Kidney (tissue), 14 donors: ENCODE results near the gene ADARB2. TPM values are rescaled to one million over a fixed set of nuclear protein-coding genes. Genes with fewer than 3 reads are reported as not detected.

ENCODE experiments used
- DNase-seq, 5 donors: peaks; one replicate each; pipeline ENCODE4 v3.0.0-alpha.2; 2013 to 2020
- FAIRE-seq: peaks from 2 replicates; lab custom pipeline; 2012; peaks lifted over from hg19 to GRCh38; lab: Jason Lieb, UNC
- H3K27ac ChIP-seq, 2 donors: one replicate each; pipeline ENCODE4 v1.7.0; 2013; ENCODE audit warnings: low read depth in 2 of 2, low read length in 2 of 2, inconsistent platforms in 1 of 2
- H3K27me3 ChIP-seq: one replicate; pipeline ENCODE4 v1.7.1; 2013; ENCODE audit warnings: low read length, inconsistent platforms; ENCODE audit not compliant: control insufficient read depth, insufficient read depth
- H3K36me3 ChIP-seq, 3 donors: one replicate each; pipeline versions ENCODE4 v1.7.0 to v1.7.1; 2013; ENCODE audit warnings: low read length in 3 of 3, control low read depth in 1 of 3, inconsistent platforms in 1 of 3; ENCODE audit not compliant: insufficient read depth in 3 of 3, control insufficient read depth in 2 of 3
- H3K4me1 ChIP-seq, 3 donors: one replicate each; pipeline versions ENCODE4 v1.7.0 to v1.7.1; 2013; ENCODE audit warnings: low read length in 3 of 3, inconsistent platforms in 1 of 3, low read depth in 1 of 3; ENCODE audit not compliant: control insufficient read depth in 2 of 3, insufficient read depth in 2 of 3
- H3K4me3 ChIP-seq, 3 donors: one replicate each; pipeline versions ENCODE4 v1.7.0 to v1.8.1; 2013; ENCODE audit warnings: low read length in 3 of 3, control low read depth in 1 of 3, inconsistent platforms in 1 of 3
- H3K9ac ChIP-seq, 3 donors: one replicate each; pipeline versions ENCODE4 v1.7.0 to v1.7.1; 2013; ENCODE audit warnings: low read length in 3 of 3, control low read depth in 1 of 3, inconsistent platforms in 1 of 3
- H3K9me3 ChIP-seq, 3 donors: one replicate each; pipeline versions ENCODE4 v1.7.0 to v1.7.1; 2013; ENCODE audit warnings: low read length in 3 of 3, control low read depth in 1 of 3, inconsistent platforms in 1 of 3; ENCODE audit not compliant: control insufficient read depth in 2 of 3, insufficient read depth in 1 of 3
- intact Hi-C: fragments of 100-400 bp; cut with DNase I; formaldehyde crosslinking; loops from one replicate; pipeline ENCODE4 v1.11.1; 2022
- polyA plus RNA-seq: library from polyadenylated mRNA; stranded (reverse); fragments of 350-450 nt; fragmentation: Illumina TruSeq; extraction: RNeasy Lipid Tissue Mini Kit (QIAGEN cat#74804); gene quantifications from one replicate; pipeline ENCODE4 v1.2.3, GENCODE V29; 2014; ENCODE audit warnings: low read depth, low replicate concordance; ENCODE audit not compliant: insufficient read depth
- total RNA-seq: library from RNA; stranded (reverse); fragmentation: NEBNext Ultra II Directional; extraction: Animal tissue kit (Norgen Biotek cat#: 25700); gene quantifications from one replicate; pipeline ENCODE4 v1.2.1, GENCODE V29; 2021
- TF ChIP-seq, protein P1 (sequence below): IDR thresholded peaks from 3 replicates; pipeline ENCODE4 v1.5.1; 2012; ENCODE audit warnings: mild to moderate bottlenecking, moderate library complexity, borderline replicate concordance; ENCODE audit not compliant: insufficient read depth; ENCODE audit errors: extremely low read depth
- donor health status: control.
- donor health status: control.
- donor health status: control.
- donor health status: control.
- donor health status: control.
- donor health status: DM: yes; HTN: yes; CAD: no.
- donor health status: Normal renal cell carcinoma (clear cell type).

Gene ADARB2
- total and polyA plus RNA-seq, 2 donors from 2014 or later, result 1.0 to 1.3 TPM

DNA sequence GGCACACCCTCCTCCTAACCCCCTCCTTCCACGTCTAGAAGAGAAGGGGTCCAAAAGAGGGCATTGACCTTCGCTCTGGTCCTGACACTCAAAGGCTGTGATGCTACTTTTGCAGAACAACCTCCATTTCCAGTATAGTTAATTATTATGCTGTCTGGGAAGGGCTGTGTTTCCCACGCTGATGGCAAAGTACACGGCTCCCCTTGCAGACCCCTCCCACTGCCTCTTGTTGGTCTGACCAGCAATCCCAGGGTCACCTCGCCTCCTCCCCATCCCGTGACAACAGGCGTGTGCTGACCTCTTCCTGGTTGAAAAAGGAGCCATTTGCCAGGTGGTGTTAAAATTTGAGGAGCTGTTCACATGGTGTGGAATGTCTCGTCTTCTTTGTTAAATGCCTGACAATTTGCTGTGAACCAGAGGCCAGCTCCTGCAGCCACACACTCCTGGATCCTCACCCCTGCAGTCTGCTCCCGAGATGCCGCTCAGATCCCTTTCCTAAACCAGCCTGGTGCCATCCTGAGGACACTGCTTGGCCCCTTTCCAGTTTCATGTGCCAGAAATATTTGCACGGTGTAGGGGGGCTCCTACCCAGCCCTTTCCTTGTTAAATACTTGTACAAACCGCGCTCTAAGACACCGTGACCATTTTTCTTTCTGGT lies 359.5 kb downstream of the ADARB2 start:
- H3K27me3 ChIP-seq, result peaks cover 2% of the 10 kb centered on the region
- H3K36me3 ChIP-seq, result no peaks in the 10 kb centered on the region
- no peak overlapping the region for H3K9ac ChIP-seq
- H3K4me1 ChIP-seq, result no peaks in the 10 kb centered on the region
- H3K4me3 ChIP-seq, result no peak overlapping the region
- DNase-seq, result peak in 4 of 5 donors; percentile 39 to 59 (median 49)
- H3K9me3 ChIP-seq, result no peaks in the 10 kb centered on the region
- intact Hi-C loops, result no loop called here
- no peak for FAIRE-seq
- H3K27ac ChIP-seq, result no peak overlapping the region
- TF ChIP-seq, protein P1, sequence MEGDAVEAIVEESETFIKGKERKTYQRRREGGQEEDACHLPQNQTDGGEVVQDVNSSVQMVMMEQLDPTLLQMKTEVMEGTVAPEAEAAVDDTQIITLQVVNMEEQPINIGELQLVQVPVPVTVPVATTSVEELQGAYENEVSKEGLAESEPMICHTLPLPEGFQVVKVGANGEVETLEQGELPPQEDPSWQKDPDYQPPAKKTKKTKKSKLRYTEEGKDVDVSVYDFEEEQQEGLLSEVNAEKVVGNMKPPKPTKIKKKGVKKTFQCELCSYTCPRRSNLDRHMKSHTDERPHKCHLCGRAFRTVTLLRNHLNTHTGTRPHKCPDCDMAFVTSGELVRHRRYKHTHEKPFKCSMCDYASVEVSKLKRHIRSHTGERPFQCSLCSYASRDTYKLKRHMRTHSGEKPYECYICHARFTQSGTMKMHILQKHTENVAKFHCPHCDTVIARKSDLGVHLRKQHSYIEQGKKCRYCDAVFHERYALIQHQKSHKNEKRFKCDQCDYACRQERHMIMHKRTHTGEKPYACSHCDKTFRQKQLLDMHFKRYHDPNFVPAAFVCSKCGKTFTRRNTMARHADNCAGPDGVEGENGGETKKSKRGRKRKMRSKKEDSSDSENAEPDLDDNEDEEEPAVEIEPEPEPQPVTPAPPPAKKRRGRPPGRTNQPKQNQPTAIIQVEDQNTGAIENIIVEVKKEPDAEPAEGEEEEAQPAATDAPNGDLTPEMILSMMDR, result no peak

DNA sequence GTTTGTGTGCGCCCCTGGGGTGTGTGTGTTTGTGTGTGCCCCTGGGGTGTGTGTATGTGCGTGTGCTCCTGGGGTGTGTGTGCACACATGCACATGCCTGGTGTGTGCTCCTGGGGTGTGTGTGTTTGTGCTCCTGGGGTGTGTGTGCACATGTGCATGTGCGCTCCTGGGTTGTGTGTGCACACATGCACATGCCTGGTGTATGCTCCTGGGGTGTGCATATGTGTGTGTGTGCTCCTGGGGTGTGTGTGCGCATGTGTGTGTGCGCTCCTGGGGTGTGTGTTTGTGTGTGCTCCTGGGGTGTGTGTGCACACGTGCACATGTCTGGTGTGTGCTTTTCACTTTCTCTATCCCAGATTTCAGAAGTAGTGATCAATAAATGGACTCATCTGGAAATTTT lies 360.1 kb downstream of the ADARB2 start:
- H3K27ac ChIP-seq, result no peak overlapping the region
- no peak overlapping the region for H3K4me3 ChIP-seq
- intact Hi-C loops, result no loop called here
- DNase-seq (peak in 1 of 5 donors; percentile 31), FAIRE-seq (no peak)
- H3K9ac ChIP-seq, result no peak overlapping the region
- no peaks in the 10 kb centered on the region for H3K36me3 ChIP-seq
- H3K27me3 ChIP-seq, result peaks cover 2% of the 10 kb centered on the region
- H3K4me1 ChIP-seq, result no peaks in the 10 kb centered on the region
- TF ChIP-seq, protein P1, result no peak
- no peaks in the 10 kb centered on the region for H3K9me3 ChIP-seq

DNA sequence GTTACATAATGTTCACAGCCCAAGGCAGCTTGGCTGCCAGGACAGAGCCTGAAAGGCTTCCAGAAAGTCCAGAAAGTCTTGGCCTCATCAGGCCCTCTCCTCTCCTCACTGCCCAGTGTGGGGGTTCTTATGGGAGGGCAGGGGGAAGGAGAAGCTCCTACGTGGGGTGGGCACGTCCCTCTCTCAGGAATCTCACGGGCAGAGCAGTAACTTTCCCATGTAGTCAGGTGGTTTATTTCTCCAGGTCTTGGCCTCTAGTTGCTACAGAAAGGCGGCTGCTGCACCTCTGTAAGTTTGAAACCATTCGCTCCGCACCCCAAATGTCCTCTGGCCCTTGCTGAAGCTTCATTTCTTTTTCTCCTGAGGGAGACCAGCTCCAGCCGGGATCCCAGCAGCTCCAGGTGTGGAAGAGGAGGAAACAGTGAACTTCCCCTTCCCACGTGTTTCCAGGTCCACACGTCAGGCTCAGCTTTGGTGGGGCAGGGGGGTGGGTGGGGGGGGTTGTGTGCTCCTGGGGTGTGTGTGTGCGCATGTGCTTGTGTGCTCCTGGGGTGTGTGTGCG lies 360.9 kb downstream of the ADARB2 start:
- no peak for FAIRE-seq
- peak in 1 of 5 donors; percentile 18 for DNase-seq
- no peaks in the 10 kb centered on the region for H3K4me1 ChIP-seq
- no peaks in the 10 kb centered on the region for H3K36me3 ChIP-seq
- no peaks in the 10 kb centered on the region for H3K27me3 ChIP-seq
- H3K27ac ChIP-seq, result no peak overlapping the region
- intact Hi-C loops, result no loop called here
- no peaks in the 10 kb centered on the region for H3K9me3 ChIP-seq
- no peak overlapping the region for H3K4me3 ChIP-seq
- TF ChIP-seq, protein P1, result no peak
- H3K9ac ChIP-seq, result no peak overlapping the region
